Posterior cingulate gyrus (tissue), 11 donors: ENCODE results near the gene SPACA7.
A peak's percentile ranks its signal among the peaks of the same experiment; 100 is the strongest.
"Not testable (repeated sequence)": the region's sequence is repeated elsewhere in the genome, so short reads cannot be mapped to it uniquely, and the experiment has no call there.

Experiments used
- DNase-seq, 10 donors: peaks; one replicate each; pipeline versions ENCODE4 v3.0.0 to v3.0.0-alpha.2; 2020 to 2021; ENCODE audit warnings: mixed read lengths in 3 of 10
- intact Hi-C: fragments of 100-400 bp; cut with DNase I; formaldehyde crosslinking; loops from one replicate; pipeline ENCODE4 v1.15.1; 2023

SPACA7 gene

GRCh38 chr13:112348642-112349345 lies 27.4 kb upstream of the SPACA7 start:
- intact Hi-C loops = no loop called here
- no peak for DNase-seq

- no peak for DNase-seq
- intact Hi-C loops = no loop called here
These were observed 26.5 kb upstream of the SPACA7 start for GRCh38 chr13:112349681-112350080.

- peak in 1 of 10 donors; percentile 66 for DNase-seq
- intact Hi-C loops = no loop called here
These were observed 25.9 kb upstream of the SPACA7 start for GRCh38 chr13:112350300-112350699.

GRCh38 chr13:112351825-112352224 lies 24.3 kb upstream of the SPACA7 start:
- DNase-seq = no peak
- intact Hi-C loops = no loop called here

- DNase-seq = peak in 2 of 10 donors; percentile 74 to 76
- intact Hi-C loops = no loop called here
These were observed 22.3 kb upstream of the SPACA7 start for GRCh38 chr13:112353856-112354255.

- DNase-seq = peak in 2 of 10 donors; percentile 76 to 84
- intact Hi-C loops = no loop called here
These were observed 21.6 kb upstream of the SPACA7 start for GRCh38 chr13:112354330-112355273.

- intact Hi-C loops = no loop called here
- peak in 1 of 10 donors; percentile 69 for DNase-seq
These were observed 20.8 kb upstream of the SPACA7 start for GRCh38 chr13:112355274-112355838.

GRCh38 chr13:112356190-112356589 lies 20.0 kb upstream of the SPACA7 start:
- DNase-seq = no peak

GRCh38 chr13:112358156-112358555 lies 18.0 kb upstream of the SPACA7 start:
- intact Hi-C loops = no loop called here
- DNase-seq = no peak

More at GRCh38 chr13:112356190-112356589, 20.0 kb upstream of the SPACA7 start:
- intact Hi-C loops = no loop called here

- intact Hi-C loops = no loop called here
- no peak for DNase-seq
These were observed 14.1 kb upstream of the SPACA7 start for GRCh38 chr13:112362021-112362420.

- DNase-seq = peak in 1 of 10 donors; percentile 80
- intact Hi-C loops = no loop called here
These were observed 12.2 kb upstream of the SPACA7 start for GRCh38 chr13:112363867-112364528.

- DNase-seq = peak in 1 of 10 donors; percentile 83
These were observed 9.1 kb upstream of the SPACA7 start for GRCh38 chr13:112366907-112367646.

GRCh38 chr13:112368883-112369282 lies 7.3 kb upstream of the SPACA7 start:
- DNase-seq = no peak
- intact Hi-C loops = no loop called here

More at GRCh38 chr13:112366907-112367646, 9.1 kb upstream of the SPACA7 start:
- intact Hi-C loops = no loop called here

- DNase-seq = no peak
- intact Hi-C loops = no loop called here
These were observed 5.8 kb upstream of the SPACA7 start for GRCh38 chr13:112370311-112370710.

GRCh38 chr13:112374271-112374670 lies 1.9 kb upstream of the SPACA7 start:
- intact Hi-C loops = no loop called here
- no peak for DNase-seq

- no peak for DNase-seq
- intact Hi-C loops = no loop called here
These were observed 15.6 kb downstream of the SPACA7 start for GRCh38 chr13:112391746-112392145.

- intact Hi-C loops = no loop called here
- no peak for DNase-seq
These were observed 16.6 kb downstream of the SPACA7 start for GRCh38 chr13:112392719-112393118.

- intact Hi-C loops, DNase-seq: not testable (repeated sequence)
These were observed 18.9 kb downstream of the SPACA7 start for GRCh38 chr13:112395022-112395421.

GRCh38 chr13:112395941-112396340 lies 19.8 kb downstream of the SPACA7 start:
- intact Hi-C loops, DNase-seq: not testable (repeated sequence)

GRCh38 chr13:112397108-112397507 lies 21.0 kb downstream of the SPACA7 start:
- intact Hi-C loops = no loop called here
- peak in 1 of 10 donors; percentile 29 for DNase-seq
